HS-5 (cell line): ENCODE data around the gene SMIM36.
"Not testable (repeated sequence)": the region's sequence is repeated elsewhere in the genome, so short reads cannot be mapped to it uniquely, and the experiment has no call there.

ENCODE experiments used
- DNase-seq: peaks from one replicate; pipeline ENCODE4 v3.0.0-alpha.2; 2012; ENCODE audit warnings: low read depth

SMIM36 gene

GRCh38 chr17:55501626-55502025 lies 9.6 kb downstream of the SMIM36 start:
- DNase-seq, result not testable (repeated sequence)

DNA sequence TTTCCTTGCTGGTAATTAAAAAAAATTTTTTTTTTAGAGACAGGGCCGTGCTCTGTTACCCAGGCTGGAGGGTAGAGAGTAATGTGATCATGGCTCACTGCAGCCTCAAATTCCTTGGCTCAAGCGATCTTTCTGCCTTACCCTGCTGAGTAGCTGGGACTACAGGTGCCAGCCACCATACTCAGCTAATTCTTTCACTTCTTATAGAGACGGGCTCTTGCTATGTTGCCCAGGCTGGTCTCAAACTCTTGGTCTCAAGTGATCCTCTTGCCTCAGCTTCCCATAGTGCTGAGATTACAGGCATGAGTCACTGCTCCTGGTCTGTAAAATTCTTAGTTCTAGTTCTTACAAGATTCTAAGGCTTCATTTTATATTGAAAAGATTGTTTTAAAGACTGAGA lies 11.1 kb downstream of the SMIM36 start:
- no peak for DNase-seq

DNA sequence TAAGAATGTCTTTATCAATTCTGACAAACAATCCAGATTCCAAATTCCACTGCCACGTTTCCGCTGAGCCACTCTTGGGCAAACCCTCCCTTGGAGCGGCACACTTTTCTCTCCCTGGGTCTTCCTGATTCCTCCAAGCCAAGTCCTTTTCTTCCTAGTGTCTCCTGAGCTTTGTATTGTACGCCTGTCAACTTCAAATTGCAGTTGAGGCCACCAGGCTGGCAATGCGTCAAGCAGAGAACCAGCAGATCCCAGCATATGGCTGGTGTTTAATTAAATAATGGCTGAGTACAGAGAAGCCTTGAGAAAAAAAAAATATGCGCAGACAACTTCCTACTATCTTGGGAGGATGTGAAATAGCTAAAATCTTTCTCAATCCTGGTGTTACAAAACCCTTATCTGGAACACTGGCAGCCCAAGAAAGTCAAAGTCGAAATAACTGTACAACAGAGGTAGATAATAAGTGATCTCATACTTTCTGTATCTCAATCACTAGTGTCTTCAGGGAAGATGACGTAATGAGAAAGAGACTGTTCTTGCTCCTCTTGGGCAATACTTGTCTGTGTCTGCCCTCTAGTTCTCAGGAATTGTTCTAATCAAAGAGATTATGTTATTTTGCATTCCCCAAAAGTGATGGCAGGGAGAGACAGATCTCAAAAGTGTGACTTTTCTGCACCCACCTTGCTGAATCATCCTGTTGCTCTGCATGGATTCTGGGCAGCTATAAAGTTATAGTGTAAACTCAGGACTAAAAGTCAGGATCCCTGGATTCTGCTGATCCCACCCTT lies 15.0 kb downstream of the SMIM36 start:
- no peak for DNase-seq

- DNase-seq, result no peak
Observed at GRCh38 chr17:55495239-55495638, 16.0 kb downstream of the SMIM36 start.

GRCh38 chr17:55492781-55493341 lies 18.4 kb downstream of the SMIM36 start:
- no peak for DNase-seq

DNA sequence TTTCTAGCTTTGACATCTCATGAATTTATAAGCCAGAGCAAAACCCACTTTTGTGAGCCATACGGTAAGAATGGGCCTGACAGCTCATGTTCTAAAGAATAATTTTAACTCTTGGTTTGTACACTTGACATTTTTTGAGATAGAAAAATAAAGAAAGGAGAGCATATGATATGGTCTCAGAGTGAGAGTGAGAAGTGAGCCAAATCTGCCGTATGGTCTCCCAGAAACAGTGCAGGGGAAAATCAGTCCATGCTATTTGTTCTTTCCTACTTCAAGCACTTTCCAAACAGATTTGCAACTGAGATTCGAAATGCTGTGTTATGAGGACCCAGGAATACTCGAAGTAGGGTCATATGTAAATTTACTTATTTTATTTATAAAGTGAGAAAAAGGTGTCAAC lies 20.9 kb downstream of the SMIM36 start:
- no peak for DNase-seq

DNA sequence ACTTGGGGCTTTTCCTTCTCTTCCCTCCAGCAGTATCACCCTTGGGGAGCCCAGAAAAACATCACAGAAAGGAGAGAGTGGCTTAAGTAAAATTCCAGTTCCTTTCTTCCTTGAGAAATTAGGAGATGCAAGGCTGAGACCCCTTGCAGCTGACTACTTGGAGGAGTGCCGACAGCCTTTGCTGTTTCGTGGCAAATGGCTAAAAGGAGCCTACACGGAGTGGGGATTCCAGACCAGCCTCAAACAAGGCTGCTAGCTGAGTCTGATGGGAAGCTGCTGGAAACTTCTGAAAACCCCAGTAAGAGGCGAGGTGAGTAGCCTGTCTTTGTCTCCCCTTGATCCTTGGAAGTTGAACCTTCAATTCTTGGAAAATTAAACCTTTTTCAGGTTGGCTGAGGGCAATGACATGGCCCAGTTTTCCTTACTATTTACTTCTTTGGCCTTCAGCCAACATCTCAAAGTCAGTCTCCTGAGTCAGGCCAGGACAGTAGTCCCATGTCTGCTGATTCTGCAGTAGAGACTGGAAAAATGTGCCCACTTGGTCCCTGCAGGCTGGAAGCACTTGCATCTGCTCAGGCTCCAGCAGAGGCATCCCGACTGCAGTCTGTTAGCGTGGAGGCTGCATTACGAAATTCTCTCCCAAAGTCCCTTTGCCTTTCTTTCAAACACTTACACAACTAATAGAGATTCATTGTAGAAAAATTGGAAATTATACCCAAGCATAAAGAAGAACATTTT lies 23.4 kb downstream of the SMIM36 start:
- no peak for DNase-seq

GRCh38 chr17:55484575-55484974 lies 26.7 kb downstream of the SMIM36 start:
- no peak for DNase-seq

GRCh38 chr17:55482591-55483389 lies 28.5 kb downstream of the SMIM36 start:
- DNase-seq, result no peak

- DNase-seq, result no peak
Observed at GRCh38 chr17:55480631-55481315, 30.5 kb downstream of the SMIM36 start.

GRCh38 chr17:55479903-55480302 lies 31.3 kb downstream of the SMIM36 start:
- no peak for DNase-seq

DNA sequence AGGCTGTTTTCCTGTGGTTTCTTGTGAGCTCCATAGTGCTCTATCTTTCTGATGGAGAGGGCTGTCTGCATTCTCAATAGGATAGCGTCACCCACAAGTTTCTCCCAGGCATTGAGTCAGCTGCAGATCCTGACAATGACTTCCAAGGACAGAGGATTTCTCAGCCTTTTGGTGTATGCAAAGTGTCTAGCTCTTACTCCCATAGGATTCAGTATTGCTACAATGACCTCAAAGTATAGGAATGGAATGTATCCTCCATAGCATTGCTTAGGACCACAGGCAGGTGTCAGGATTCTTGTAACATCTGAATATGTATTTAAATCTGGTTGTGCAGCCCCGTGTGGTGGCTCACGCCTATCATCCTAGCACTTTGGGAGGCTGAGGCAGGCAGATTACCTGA lies 32.3 kb downstream of the SMIM36 start:
- DNase-seq, result no peak

DNA sequence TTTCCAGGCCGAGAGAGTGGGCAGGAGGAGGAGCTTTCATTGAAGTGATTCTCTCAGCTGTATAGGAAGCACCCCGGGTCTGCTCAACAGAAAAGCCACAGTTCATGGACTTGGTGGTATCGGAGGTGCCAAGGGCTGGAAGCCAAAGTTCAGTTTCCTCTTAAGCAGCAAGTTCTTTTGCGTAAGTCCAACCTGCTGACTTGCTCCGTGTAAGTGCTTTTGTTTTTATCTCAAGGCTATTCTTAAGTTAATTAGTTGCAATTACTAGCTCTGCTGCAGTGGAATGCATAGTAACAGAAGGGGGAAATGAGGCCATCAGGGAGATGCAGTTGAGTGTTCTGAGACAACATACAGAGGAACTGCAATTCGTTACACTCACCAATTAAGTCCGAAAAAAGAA lies 44.6 kb downstream of the SMIM36 start:
- DNase-seq, result no peak

GRCh38 chr17:55465771-55466170 lies 45.5 kb downstream of the SMIM36 start:
- DNase-seq, result not testable (repeated sequence)

- DNase-seq, result no peak
Observed at GRCh38 chr17:55463600-55463999, 47.7 kb downstream of the SMIM36 start.

GRCh38 chr17:55462711-55463110 lies 48.5 kb downstream of the SMIM36 start:
- DNase-seq, result no peak

- no peak for DNase-seq
Observed at GRCh38 chr17:55462234-55462633, 49.0 kb downstream of the SMIM36 start.

- DNase-seq, result peak; percentile 76
Observed at GRCh38 chr17:55458978-55459377, 52.3 kb downstream of the SMIM36 start.

DNA sequence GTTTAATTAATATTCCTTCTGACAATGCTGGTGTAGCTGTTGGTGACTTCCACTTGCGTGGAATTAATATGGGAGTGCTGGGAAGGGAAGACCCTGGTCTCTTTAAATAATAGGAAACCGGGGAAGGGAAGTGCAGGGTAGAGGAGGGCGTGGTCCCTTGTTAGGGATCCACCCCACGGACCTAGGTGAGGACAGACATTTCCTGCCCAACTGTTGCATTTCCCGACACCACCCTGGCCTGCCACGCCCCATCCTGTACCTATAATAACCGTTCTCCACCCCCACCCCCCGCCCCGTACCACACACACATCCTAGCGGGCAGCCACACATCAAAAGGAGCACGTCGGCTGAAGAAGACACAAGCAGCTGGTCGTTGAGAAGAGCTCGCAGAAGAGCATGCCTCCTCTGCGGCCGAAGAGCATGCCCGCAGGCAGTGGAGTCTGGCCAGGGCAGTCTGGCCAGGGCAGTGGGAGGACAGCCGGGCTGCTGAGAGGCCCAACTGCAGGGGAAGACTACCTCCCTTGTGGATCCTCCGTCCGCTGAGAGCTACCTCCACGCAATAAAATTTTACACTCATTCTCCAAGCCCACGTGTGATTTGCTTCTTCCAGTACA lies 52.9 kb downstream of the SMIM36 start:
- no peak for DNase-seq

DNA sequence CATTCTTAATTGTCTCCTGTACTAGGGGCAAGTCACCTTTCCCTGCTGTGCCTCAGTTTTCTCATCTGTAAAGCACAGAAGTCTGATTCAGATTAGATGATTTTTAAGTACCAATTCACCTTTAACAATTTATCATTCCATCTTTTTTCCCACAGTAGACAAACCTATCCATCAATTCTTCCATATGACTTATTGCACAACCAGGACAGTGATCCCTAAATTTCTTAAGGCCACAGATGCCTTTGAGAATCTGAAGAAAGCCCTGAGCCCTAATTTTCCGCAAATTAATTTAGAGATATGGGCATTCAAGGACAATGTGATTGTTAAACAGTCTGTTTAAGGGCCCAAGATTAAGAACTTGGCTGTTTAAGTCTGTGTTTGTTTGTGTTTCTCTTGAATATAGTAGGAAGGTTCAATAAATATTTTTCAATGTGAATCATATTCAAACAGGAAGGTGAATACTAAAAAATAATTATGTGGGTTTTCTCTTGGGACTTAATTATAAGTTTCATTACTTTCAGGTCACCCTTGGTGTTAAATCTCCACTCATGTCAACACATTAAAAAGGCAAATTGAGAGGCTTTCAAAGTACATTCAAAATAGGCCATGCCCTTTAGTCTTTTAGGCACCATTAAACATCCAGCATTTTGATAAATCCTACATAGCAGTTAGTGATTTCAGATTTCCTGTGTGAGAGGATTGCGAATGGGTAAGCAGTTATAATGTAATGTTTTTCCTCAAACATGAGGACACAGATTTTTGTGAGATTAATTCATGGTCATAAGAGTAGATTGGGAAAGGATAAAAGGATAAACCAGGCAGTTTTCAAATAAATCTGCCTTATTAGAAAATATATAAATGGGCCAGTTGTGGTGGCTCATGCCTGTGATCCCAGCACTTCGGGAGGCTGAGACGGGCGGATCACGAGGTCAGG lies 54.7 kb downstream of the SMIM36 start:
- no peak for DNase-seq
